Inflammatory macrophage treated with lipopolysaccharide for 4 hours (primary cell): ENCODE data around the gene USP7.
A peak's percentile ranks its signal among the peaks of the same experiment; 100 is the strongest.
"Not testable (repeated sequence)": the region's sequence is repeated elsewhere in the genome, so short reads cannot be mapped to it uniquely, and the experiment has no call there.

Experiments
- DNase-seq: peaks from one replicate; pipeline ENCODE4 v3.0.0-alpha.2; 2020

USP7 gene

DNA sequence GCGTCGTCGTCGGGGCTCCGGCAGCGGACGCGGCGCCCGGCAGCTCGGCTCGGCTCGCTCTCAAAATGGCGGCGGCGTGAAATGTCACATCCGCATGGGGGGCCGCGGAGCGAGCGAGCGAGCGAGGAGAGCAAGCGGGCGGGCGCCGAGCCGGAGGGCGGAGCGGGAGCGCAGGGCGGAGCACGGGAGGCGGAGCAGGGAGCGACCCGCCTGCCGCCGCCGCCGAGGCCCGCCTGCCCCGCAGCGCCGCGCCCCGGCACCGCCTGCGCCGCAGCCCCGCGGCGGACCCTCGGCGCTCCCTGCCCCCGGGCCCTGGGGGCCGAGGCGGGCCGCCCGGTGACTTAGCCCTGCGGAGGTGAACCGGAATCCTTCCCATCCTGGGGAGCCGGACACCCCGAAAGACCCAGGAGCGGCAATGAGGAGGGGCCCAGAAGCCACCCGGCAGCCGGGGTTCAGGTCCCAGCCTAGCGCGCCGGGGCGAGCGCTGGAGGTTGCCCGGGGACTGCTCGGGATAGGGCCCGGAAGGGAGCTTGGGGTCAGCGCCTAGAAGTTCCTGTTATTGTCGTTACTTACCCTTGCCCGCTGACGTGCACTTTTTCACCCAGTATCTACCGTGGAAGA, at the start of gene USP7:
Gene USP7 (minus strand): TSS at position 86 of the 621 bp plus-strand sequence. CDS start 621 bp downstream, outside the sequence.
- DNase-seq = peak; percentile 94

DNA sequence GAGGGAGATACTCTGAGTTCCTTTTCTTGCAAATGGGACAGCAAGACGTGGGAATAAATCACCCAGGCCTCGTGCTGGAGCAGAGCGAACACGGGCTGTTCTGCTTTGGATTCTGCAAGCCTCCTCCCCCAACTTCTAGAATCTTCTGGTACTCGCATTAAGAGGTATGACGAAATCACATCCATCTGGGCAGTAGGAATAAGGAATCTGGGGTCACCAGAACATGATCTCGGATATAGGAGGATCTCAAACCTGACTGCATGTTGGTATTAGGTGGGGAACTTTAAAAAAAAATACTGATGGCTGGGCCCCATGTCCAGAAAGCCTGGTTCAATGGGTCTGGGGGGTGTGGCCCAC, 49.8 kb upstream of the USP7 start:
- DNase-seq = no peak

DNA sequence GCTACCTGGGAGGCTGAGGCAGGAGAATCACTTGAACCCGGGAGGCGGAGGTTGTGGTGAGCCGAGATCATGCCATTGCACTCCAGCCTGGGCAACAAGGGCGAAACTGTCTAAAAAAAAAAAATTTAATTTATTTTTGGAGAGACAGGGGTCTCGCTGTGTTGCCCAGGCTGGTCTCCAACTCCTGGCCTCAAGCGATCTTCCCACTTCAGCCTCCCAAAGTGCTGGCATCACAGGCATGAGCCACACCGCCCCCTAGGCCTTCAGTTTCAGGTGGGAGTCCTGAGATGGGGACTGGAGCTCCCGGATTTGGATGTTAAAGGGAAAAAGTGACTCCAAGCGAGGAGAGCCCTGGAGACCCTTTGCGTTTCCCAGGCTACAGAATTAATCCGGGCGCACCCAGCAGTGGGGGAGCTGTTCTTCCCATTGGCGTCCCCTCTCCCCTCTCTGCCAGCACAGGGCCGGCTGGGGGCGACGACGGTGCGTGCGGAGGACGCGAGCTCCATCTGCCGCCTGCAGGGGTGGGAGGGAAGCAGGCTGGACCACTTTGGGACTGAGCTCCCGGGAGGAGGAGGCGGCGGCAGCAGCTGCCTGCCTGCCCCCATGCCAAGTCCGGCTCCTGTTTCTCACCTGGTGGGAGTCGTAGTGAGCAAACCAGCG, 49.3 kb upstream of the USP7 start:
- DNase-seq = no peak

DNA sequence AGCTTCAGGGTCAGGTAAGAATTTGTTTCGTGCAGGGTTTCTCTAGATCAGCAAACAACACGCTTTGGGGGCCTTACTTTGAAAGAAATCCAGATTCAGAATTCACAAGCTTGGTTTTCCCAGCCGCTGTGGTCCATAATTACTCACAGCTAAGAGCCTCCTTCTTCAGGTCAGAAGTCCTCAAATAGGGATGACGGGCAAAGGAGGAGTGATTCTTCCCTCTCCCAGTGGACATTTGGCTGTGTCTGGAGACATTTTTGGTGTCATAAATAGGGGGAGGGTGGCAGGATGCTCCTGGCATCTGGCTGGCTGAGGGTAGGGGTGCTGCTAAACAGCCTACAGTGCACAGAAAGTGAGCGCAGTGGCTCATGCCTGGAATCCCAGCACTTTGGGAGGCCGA, 48.6 kb upstream of the USP7 start:
- DNase-seq = no peak

DNA sequence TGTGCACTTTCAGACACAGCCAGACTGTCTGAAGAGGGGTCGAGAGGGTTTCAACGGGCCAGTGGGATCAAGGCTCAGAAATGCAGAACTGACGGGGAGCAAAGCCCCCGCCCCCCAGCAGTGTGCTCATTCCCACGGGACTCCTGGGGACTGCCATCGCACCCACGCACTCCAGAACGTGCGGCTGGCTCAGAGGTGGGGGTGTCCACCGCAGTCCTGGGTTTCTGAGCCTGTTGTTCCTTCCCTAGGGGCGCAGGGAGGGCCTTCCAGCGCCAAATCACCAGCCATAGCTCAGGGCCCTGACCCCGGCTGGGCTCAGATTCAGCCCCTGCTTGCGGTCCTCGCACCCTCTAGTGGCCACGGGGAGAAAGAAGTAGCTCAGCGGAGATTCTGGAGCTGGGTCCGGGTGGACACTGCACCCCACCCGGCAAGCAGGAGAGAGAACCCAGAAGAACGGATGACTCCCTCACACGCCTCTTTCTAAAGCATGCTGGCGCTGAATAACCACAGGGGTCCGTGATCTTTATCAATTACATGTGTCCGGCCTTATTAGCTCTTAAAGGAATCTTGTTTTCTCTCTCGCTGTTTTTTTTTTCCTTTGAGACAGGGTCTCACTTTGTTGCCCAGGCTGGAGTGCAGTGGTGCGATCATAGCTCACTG, 45.0 kb upstream of the USP7 start:
- DNase-seq = peak; percentile 85

DNA sequence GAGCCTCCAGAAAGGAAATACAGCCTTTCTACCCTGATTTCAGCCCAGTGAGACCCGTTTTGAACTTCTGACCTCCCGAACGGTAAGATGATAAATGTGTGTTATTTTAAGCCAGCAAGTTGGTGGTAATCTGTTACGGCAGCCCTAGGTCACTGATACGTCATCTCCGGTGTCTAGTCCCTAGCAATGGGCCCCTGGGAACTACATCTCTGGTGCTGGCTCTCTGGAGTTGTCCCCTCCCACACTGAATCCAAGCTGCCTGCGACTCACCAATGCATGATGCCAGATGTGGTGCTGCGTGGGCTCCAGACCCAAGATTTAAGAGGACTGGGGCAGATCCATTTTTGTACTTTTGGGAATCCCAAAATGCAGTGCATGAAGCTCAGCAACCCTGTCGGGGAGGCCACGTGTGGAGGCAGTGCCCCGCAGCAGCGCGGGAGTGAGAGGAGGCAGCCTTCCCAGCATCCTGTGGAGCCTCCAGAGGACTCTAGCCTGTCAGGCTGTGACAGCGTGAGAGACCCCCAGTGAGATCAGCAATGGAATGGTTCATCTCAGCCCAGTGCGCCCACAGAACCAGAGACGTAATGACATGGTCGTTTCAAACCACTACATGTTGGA, 43.6 kb upstream of the USP7 start:
- DNase-seq = peak; percentile 80

DNA sequence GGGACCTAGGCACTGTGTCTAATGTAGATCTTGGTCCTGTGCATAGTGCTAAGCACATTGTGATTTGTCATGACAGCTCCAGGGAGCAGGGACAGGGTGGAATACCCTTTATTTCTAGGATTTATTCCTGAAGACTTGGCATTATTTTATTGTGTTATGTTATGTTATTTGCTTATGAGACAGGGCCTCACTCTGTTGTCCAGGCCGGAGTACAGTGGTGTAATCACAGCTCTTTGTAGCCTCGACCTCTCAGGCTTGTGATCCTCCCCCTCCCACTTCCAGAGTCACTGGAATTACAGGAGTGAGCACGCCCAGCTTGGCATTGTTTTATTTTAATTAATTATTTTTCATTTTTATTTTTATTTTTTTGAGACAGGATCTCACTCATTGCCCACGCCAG, 40.5 kb upstream of the USP7 start:
- DNase-seq = no peak

DNA sequence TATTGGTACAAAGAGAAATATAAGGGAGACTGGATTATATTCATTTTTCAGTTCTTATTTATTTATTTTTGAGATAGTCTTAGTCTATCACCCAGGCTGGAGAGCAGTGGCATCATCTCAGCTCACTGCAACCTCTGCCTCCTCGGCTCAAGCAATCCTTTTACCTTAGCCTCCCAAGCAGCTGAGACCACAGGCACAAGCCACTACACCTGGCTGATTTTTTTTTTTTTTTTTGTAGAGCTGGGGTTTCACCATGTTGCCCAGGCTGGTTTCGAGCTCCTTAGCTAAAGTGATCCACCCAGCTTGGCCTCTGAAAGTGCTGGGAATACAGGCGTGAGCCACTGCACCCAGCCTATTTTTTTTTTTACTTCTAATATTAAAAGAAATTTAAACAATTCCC, 40.1 kb upstream of the USP7 start:
- DNase-seq = no peak

DNA sequence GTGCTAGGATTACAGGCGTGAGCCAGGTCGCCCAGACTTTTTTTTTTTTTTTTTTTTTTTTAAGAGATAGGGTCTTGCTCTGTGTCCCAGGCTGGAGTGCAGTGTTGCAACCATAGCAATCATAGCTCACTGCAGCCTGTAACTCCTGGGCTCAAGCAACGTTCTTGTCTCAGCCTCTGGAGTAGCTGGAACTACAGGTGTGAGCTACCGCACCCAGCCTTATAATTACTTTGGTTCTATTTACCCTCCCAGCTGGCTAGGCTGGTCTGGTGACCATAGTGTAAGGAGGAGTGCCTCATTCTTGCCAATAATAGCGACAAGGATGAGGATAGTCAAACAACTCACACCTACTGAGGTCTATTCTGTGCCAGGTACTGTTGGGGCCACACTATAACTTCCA, 39.6 kb upstream of the USP7 start:
- no peak for DNase-seq

DNA sequence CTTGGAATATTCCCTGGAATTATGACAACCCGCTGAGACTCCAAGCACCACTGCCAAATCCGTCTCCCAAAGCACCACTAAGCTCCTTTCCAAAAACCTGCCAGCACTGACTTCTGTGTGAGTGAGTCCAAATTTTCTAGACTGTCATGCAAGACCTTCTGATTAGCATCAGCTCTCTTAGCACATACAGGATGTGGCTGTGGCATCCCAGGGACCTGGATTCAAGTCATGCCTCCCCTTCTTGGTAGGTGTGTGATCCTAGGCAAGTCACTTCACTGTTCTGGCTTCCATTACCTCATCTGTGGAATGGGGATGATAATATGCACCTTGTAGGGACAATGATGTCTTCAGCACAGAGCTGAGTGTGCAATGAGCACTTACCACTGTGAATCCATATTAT, 38.3 kb upstream of the USP7 start:
- DNase-seq = no peak

DNA sequence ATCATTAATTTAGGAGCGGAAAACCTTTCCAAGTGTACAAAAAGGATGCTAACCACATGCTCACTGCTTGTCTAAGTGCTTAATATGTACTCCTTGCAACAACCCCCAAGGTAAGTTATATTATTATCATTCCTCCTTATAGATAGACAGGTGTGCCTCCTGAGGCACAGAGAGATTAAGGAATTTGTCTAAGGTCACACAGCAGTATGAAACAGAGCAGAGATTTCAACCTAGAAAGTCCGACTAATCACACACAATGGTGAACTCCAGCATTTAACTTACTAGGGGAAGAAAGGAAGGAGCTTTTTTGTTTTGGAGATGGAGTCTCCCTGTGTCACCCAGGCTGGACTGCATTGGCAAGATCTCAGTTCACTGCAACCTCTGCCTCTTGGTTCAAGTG, 37.0 kb upstream of the USP7 start:
- no peak for DNase-seq

DNA sequence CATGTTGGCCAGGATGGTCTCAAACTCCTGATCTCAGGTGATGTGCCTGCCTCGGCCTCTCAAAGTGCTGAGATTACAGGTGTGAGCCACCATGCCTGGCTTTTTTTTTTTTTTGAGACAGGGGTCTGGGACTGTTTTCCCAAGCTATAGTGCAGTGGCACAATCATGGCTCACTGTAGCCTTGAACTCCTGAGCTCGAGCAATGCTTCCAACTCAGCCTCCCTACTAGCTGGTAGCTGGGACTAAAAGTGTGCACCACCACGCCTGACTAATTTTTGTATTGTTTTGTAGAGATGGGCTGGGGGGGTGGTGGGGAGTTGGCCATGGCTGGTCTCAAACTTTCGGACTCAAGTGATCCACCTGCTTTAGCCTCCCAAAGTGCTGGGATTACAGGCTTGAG, 36.1 kb upstream of the USP7 start:
- DNase-seq = no peak

DNA sequence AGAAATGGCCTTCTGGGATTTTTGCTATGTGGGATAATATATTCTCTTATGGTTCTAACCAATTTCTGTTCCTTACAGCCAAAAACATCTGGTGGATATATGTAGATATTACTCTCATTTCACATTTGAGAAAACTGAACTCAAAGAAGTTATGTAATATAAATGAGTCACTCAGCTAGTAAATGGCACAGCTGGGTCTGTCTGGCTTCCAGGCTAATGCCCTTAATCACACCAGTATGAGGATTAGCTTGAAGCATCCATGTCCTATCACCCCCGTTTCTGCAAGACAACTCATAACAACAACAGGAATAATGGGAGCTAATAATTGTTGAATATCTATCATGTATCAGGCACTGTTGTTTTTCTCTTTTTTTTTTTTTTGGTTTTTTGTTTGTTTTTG, 34.4 kb upstream of the USP7 start:
- DNase-seq = peak; percentile 71

DNA sequence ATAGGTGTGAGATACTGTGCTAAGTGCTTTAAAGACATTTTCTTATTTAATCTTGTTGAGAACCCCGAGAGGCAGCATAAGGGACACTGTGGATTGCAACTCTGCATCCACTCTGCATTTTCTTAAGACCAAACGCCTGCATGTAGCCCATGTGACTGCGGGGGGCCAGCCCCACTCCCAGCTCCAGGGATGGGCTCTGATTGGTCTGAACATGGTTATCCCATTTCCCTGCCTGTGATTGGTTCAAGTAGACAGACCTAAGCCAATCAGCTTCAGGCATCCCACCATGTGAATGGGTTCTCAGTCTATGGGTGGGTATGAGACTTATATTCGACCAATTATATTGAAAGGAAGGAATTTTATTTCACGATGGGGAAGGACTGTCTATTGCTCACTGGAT, 33.2 kb upstream of the USP7 start:
- DNase-seq = peak; percentile 14

DNA sequence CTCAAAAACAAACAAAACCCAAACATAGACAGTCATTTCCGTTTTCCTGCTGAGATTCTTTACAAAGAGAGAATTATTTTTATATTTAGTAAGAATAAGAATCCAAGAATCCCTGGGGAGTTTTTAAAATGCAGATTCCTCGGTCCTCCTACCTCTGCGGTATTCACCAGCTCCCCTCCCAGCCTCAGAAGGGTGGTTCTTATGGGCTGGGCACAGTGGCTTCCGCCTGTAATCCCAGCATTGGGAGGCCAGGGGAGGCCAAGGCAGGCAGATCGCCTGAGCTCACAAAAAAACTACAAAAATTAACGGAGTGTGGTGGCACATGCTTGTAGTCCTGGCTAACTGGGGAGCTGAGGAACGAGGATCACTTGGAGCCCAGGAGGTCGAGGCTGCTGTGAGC, 26.7 kb upstream of the USP7 start:
- no peak for DNase-seq

DNA sequence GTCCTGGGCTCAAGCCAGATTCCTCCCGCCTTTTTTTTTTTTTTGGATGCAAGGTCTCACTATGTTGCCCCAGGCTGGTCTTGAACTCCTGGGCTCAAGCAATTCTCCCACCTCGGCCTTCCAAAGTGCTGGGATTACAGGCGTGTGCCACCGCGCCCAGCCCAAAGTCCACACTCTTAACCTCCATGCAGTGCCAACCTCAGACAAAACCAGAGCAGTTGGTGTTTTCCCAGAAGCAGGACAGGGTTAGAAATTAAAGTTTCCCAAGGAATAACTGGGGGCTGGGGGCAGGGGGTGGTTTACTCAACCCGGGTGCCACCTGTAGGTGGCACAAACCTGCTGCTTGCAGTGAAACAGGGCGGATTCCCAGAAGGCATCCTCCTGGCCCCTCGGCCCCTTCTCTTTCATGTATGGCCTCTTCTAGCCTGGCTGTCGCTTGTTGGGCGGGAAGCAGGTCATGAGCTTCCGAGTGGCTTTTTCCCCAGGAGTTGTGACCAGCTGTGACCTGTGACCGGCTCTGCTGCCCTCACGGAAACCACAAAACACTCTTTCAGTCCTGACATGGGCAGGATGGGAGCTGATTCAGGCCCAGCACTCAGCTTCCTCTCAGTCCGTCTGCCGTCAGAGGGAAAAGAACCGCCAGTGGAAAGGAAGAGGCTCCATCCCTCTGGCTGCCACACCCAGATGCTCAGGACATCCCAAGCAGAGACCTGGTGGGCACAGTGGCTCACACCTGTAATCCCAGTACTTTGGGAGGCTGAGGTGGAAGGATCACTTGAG, 25.6 kb upstream of the USP7 start:
- no peak for DNase-seq

DNA sequence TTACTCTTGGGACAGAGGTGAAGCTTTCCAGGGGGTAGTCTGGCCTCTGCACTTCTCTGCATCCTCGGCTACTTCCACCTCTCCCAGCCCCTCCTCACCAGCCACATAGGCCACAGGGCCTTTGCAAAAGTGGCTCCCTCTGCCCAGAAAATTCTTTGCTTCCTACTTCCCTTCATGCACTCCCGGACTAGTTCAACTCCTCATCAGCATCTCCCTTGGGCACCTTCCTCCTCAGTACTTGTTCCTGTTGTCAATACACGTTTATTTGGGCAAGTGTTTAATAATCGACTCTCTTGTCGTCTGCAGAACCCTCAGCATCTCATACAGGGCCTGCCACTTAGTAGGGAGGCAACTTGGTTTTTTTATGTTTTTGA, 23.1 kb upstream of the USP7 start:
- no peak for DNase-seq

DNA sequence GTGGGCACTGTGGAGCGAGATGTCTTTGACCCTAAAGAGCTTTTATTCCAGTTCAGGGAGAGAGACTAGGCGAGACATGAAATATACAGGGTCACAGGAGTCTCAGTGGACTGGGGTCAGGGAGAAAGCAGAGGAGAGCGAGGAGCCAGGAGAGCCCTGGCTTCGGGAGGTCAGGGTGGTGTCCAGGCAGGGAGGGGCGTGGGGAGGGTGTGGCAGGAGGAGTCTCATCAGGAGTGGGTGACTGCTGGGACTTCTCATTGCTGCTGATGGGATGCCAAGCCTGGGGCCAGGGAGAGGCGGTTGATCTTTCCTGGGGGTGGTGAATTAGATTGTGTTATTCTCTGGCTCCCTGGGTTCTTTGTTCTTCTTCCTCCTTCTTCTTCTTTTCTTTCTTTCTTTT, 22.4 kb upstream of the USP7 start:
- no peak for DNase-seq

DNA sequence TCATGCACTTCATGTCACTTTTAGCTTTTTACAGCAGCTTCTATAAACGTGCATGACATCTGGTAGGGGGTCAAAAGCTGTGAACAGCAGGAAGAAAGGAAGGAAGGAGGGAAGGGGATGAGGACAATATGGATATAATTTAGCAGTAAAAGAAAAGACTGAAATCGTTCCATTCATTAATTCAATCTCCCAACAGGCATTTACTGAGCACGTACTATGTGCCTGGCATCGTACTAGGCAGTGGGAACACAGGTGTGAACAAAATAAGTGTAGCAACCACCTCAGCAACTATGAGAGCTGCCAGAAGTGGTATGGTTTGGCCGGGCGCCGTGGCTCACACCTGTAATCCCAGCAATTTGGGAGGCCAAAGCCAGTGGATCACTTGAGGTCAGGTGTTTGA, 19.1 kb upstream of the USP7 start:
- no peak for DNase-seq

DNA sequence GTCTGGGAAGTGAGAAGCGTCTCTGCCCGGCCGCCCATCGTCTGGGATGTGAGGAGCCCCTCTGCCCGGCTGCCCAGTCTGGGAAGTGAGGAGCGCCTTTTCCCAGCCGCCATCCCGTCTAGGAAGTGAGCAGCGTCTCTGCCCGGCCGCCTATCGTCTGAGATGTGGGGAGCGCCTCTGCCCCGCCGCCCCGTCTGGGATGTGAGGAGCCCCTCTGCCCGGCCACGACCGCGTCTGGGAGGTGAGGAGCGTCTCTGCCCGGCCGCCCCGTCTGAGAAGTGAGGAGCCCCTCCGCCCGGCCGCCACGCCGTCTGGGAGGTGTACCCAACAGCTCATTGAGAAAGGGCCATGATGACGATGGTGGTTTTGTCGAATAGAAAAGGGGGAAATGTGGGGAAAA, 18.2 kb upstream of the USP7 start:
- DNase-seq = not testable (repeated sequence)

DNA sequence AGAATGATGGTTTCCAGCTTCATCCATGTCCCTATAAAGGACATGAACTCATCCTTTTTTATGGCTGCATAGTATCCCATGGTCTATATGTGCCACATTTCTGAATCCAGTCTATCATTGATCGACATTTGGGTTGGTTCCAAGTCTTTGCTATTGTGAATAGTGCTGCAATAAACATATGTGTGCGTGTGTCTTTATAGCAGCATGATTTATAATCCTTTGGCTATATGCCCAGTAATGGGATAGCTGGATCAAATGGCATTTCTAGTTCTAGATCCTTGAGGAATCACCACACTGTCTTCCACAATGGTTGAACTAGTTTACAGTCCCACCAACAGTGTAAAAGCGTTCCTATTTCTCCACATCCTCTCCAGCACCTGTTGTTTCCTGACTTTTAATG, 12.5 kb upstream of the USP7 start:
- not testable (repeated sequence) for DNase-seq

DNA sequence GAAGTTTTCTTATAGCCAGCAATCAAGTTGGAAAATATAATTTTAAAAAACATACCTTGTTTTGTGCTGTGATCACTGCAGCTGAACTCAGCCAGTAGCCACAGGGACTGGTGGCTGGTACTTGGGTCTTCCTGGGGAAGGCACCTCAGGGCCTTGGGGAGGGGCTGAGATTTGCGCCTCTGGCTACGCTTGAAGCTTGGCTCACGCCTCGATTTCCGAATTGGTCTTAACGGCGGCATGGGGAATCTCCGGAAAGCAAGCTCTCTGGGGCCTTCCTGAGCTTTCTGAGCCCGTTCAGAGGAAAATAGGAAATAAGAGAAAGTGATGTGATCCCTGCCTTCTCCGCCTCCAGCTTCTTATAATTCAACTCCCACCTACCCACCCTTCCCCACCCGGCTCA, 11.3 kb upstream of the USP7 start:
- no peak for DNase-seq

DNA sequence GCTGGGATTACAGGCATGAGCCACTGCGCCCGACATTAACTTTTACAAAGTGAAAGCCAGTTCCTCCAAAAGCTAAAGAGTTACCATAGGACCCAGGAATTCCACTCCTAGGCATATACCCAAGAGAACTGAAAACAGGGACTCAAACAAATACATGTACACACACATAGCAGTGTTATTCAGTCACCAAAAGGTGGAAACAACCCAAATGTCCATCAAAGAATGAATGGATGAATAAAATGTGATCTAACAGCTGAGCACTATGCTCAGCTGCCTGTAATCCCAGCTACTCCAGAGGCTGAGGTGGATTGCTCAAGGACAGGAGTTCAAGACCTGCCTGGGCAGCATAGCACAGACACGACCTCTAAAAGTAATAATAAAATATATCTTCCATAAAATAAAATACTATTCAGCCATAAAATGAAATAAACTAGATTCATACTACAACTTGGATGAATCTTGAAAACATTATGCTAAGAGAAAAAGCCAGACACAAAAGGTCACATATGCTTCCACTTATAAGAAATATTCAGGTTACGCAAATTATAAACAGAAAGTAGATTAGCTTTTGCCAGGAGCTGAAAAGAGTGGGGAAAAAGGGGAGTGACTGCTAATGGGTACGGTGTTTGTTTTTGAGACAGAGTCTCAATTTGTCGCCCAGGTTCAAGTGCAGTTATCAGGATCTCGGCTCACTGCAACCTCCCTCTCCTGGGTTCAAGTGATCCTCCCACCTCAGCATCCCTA, 9.3 kb upstream of the USP7 start:
- DNase-seq = no peak
